Thyroid gland (tissue), 4 donors: ENCODE measurements around the gene HEG1. TPM values are rescaled to one million over a fixed set of nuclear protein-coding genes. Genes with fewer than 3 reads are reported as not detected.

Experiments used
- DNase-seq, 2 donors: peaks; one replicate each; pipeline ENCODE4 v3.0.0-alpha.2; 2019
- H3K27ac ChIP-seq, 3 donors: fragments of 200-600 bp; sonication (generic); 1 replicate in 2 of 3; 2 replicates in 1 of 3; pipeline ENCODE4 v1.5.1; 2016 to 2019; ENCODE audit warnings: mild to moderate bottlenecking in 1 of 3, moderate library complexity in 1 of 3
- H3K27me3 ChIP-seq: fragments of 200-600 bp; sonication (generic); one replicate; pipeline ENCODE4 v1.5.1; 2019
- H3K36me3 ChIP-seq, 2 donors: fragments of 200-600 bp; sonication (generic); one replicate each; pipeline ENCODE4 v1.5.1; 2016 to 2019
- H3K4me1 ChIP-seq, 2 donors: fragments of 200-600 bp; sonication (generic); one replicate each; pipeline ENCODE4 v1.5.1; 2017 to 2019
- H3K4me3 ChIP-seq, 3 donors: fragments of 200-600 bp; sonication (generic); replicated peaks in 1 of 3; 1 replicate in 2 of 3; 2 replicates in 1 of 3; pipeline ENCODE4 v1.5.1; 2016; ENCODE audit warnings: mild to moderate bottlenecking in 1 of 3
- H3K9me3 ChIP-seq: fragments of 200-600 bp; sonication (generic); one replicate; pipeline ENCODE4 v1.5.1; 2017
- POLR2A ChIP-seq, 2 donors: fragments of 450-650 bp; IDR thresholded peaks; one replicate each; pipeline ENCODE4 v1.6.1; 2017; ENCODE audit warnings: antibody characterized with exemption in 2 of 2, mild to moderate bottlenecking in 2 of 2, moderate library complexity in 1 of 2
- WGBS, 2 donors: methylation state at CpG; one replicate each; pipeline ENCODE4 v1.1.5; 2017; 5-methylcytosine and 5-hydroxymethylcytosine counted together
- intact Hi-C: fragments of 100-400 bp; cut with DNase I; formaldehyde crosslinking; loops from one replicate; pipeline ENCODE4 v1.15.1; 2023
- total RNA-seq, 4 donors: library from RNA; depleted of rRNA; stranded (reverse); fragments of >200 nt; gene quantifications; one replicate each; pipeline ENCODE4 v1.2.3, GENCODE V29; 2016
- TF ChIP-seq, protein P1 (sequence below), 6 experiments: fragments of 200-600 bp in 3 of 6; fragments of 450-650 bp in 3 of 6; sonication (generic) in 3 of 6; IDR thresholded peaks; one replicate each; pipeline ENCODE4 v1.5.1; 2016 to 2019; ENCODE audit warnings: antibody characterized with exemption in 6 of 6, mild to moderate bottlenecking in 2 of 6, inconsistent platforms in 1 of 6, moderate library complexity in 1 of 6

Gene HEG1
- total RNA-seq, 4 donors from 2014 or later = 91.4 to 266 (median 199) TPM

DNA sequence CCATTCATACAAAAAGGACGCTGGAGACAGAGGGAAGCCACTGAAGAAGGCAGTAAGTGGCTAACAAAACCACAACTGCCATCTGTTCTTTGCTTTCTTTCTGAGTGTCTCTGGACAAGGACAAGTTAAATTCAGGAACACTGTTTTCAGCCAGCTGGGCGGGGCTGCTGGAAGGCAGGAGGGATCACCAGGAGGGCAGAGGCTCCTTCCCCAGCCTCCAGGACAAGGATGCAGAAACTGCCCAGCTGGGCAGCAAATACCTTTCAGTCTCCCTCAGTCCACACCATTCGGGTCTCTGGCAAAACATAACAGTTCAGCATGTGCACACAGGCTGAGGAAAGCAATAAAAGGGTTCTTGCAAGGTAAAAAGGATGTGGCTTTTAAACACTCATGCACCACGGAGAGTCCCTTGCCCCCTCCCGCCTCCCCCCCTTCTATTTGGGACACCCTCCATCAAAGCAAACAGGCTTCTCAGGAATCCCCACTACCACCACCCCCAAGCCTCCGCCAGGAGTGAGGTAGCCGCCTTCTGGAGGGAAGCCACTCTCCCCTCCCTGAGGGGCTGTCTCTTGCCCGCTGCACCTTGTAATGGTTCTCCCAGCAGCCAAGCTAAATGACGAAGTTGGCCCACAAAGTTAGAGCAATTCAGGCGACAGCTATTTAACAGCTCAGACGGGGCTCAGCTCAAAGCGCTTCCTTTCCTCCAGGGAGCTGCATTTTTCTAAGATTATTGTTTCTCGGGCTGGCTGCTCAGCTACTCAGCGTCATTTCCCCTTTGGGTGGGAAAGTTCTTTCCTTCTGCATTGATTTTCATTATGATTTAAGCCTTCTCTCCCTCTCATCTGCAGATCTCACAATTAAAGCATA lies 3.8 kb downstream of the HEG1 start:
- TF ChIP-seq, protein P1, sequence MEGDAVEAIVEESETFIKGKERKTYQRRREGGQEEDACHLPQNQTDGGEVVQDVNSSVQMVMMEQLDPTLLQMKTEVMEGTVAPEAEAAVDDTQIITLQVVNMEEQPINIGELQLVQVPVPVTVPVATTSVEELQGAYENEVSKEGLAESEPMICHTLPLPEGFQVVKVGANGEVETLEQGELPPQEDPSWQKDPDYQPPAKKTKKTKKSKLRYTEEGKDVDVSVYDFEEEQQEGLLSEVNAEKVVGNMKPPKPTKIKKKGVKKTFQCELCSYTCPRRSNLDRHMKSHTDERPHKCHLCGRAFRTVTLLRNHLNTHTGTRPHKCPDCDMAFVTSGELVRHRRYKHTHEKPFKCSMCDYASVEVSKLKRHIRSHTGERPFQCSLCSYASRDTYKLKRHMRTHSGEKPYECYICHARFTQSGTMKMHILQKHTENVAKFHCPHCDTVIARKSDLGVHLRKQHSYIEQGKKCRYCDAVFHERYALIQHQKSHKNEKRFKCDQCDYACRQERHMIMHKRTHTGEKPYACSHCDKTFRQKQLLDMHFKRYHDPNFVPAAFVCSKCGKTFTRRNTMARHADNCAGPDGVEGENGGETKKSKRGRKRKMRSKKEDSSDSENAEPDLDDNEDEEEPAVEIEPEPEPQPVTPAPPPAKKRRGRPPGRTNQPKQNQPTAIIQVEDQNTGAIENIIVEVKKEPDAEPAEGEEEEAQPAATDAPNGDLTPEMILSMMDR (IDR thresholded peaks at IDR 0.05) = no peak
- no peak for TF ChIP-seq POLR2A (IDR thresholded peaks at IDR 0.05)
- Histone ChIP-seq H3K36me3 (no peaks in the 10 kb centered on the region), H3K4me1 (peaks cover 43 to 71% of the 10 kb centered on the region in 2 donors), H3K27ac (peak overlapping the region; percentile 77 to 93 (median 91)), H3K4me3 (peak overlapping the region in 1 of 3 donors; percentile 17), H3K9me3 (no peaks in the 10 kb centered on the region), H3K27me3 (no peaks in the 10 kb centered on the region)
- peak; percentile 47 to 54 for DNase-seq
- intact Hi-C loops = no loop called here
- WGBS, 2 donors = 17 to 23% methylated on average over 12 to 14 of the region's 14 CpGs

- intact Hi-C loops = no loop called here
Observed at GRCh38 chr3:125051205-125051604, 4.6 kb downstream of the HEG1 start.

GRCh38 chr3:125050488-125051090 lies 5.2 kb downstream of the HEG1 start:
- DNase-seq = no peak
- TF ChIP-seq POLR2A (IDR thresholded peaks at IDR 0.05) = no peak
- TF ChIP-seq, protein P1 (IDR thresholded peaks at IDR 0.05) = no peak
- H3K36me3 ChIP-seq = no peaks in the 10 kb centered on the region
- peak overlapping the region in 2 of 3 donors; percentile 91 to 93 for H3K27ac ChIP-seq
- H3K27me3 ChIP-seq = no peaks in the 10 kb centered on the region
- 82 to 88% methylated on average over 6 of the region's 6 CpGs for WGBS, 2 donors
- H3K4me3 ChIP-seq = no peak overlapping the region
- intact Hi-C loops = no loop called here
- H3K4me1 ChIP-seq = peaks cover 44 to 76% of the 10 kb centered on the region in 2 donors
- H3K9me3 ChIP-seq = no peaks in the 10 kb centered on the region

More at GRCh38 chr3:125051205-125051604, 4.6 kb downstream of the HEG1 start:
- no peak for TF ChIP-seq POLR2A (IDR thresholded peaks at IDR 0.05)
- TF ChIP-seq, protein P1 (IDR thresholded peaks at IDR 0.05) = no peak
- Histone ChIP-seq H3K36me3 (no peaks in the 10 kb centered on the region), H3K27me3 (no peaks in the 10 kb centered on the region), H3K27ac (peak overlapping the region in 2 of 3 donors; percentile 91 to 93), H3K9me3 (no peaks in the 10 kb centered on the region), H3K4me1 (peaks cover 39 to 71% of the 10 kb centered on the region in 2 donors), H3K4me3 (peak overlapping the region in 1 of 3 donors; percentile 17)
- 90 to 94% methylated on average over 7 of the region's 7 CpGs for WGBS, 2 donors
- no peak for DNase-seq

- DNase-seq = no peak
- 91 to 96% methylated on average over 3 of the region's 3 CpGs for whole genome bisulfite sequencing, 2 donors
Observed at GRCh38 chr3:125048282-125048681, 7.5 kb downstream of the HEG1 start.

More at GRCh38 chr3:125048282-125048681, 7.5 kb downstream of the HEG1 start:
- H3K4me1 ChIP-seq = peaks cover 53 to 90% of the 10 kb centered on the region in 2 donors
- H3K27ac ChIP-seq = peak overlapping the region in 1 of 3 donors; percentile 14
- no peaks in the 10 kb centered on the region for H3K27me3 ChIP-seq
- no peak overlapping the region for H3K4me3 ChIP-seq
- H3K9me3 ChIP-seq = no peaks in the 10 kb centered on the region
- intact Hi-C loops = no loop called here
- H3K36me3 ChIP-seq = no peaks in the 10 kb centered on the region
- no peak for TF ChIP-seq POLR2A (IDR thresholded peaks at IDR 0.05)
- TF ChIP-seq, protein P1 (IDR thresholded peaks at IDR 0.05) = no peak
